Nephron (organoid): ENCODE data around the gene MYADML2.

Source experiments
- H3K27ac Mint-ChIP-seq, 3 experiments: 2 replicates each; pipeline ENCODE4 v1.8.0; 2020; ENCODE audit warnings: mixed read lengths in 3 of 3, mild to moderate bottlenecking in 2 of 3, moderate library complexity in 1 of 3
- H3K27me3 Mint-ChIP-seq: 2 replicates; pipeline ENCODE4 v1.8.0; 2021; ENCODE audit warnings: low read depth, mild to moderate bottlenecking, moderate library complexity, mixed read lengths
- H3K36me3 Mint-ChIP-seq: 2 replicates; pipeline ENCODE4 v1.8.0; 2020; ENCODE audit warnings: low read depth, mixed read lengths
- H3K4me1 Mint-ChIP-seq: 2 replicates; pipeline ENCODE4 v1.8.0; 2020; ENCODE audit warnings: mixed read lengths
- H3K4me3 Mint-ChIP-seq, 3 experiments: 2 replicates each; pipeline ENCODE4 v1.8.0; 2020; ENCODE audit warnings: mild to moderate bottlenecking in 3 of 3, mixed read lengths in 3 of 3, moderate library complexity in 2 of 3
- H3K9me3 Mint-ChIP-seq: 2 replicates; pipeline ENCODE4 v1.8.0; 2020; ENCODE audit warnings: mixed read lengths
- TF ChIP-seq, protein P1 (sequence below), 3 experiments: fragments of 200-600 bp; sonication (generic); IDR thresholded peaks; one replicate each; pipeline ENCODE4 v1.5.0; 2021; ENCODE audit warnings: antibody characterized with exemption in 3 of 3; ENCODE audit not compliant: unreplicated experiment in 3 of 3

Gene MYADML2

DNA sequence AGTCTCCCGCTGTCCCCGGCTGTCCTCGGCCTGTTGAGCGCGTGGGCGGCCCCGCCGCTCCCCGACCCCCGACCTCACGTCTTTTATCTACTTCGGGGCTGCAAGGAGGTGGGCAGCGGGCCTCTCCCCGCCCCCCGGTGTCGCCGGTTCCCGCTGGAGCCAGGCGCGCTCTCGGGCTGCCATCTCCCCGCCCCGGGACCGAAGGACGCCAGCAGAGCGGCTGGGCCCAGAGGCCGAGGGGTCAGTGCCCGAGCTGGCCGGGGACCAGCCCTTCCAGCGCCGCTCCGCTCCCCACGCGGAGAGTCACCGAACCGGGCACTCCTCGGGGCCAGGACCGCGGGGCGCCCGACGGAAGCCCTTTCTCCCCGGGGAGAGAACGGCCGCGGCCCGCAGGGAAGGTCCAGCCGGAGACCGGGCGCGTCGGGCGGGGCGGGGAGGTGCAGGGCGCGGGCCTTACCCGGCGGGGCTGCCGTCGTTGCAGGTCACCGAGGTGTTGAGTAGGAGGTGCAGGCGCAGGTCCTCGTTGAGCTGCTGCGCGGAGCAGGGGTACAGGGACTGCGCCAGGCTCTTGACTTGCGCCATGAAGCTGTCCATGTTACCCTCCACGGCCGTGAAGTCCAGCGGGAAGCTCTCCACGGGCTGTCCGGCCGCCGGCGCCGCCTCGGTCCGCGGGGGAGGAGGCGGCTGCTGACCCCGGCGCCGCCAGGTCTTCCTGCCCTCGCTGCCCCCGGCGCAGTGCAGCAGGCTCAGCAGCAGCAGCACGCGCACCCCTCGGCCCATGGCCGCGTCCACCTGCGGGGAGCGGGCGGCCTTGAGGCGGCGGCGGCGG, 13.3 kb upstream of the MYADML2 start:
- Mint-ChIP-seq H3K36me3 (no peaks in the 10 kb centered on the region), H3K27ac (no peak overlapping the region), H3K4me1 (peaks cover 19% of the 10 kb centered on the region), H3K27me3 (peaks cover 53% of the 10 kb centered on the region), H3K9me3 (no peaks in the 10 kb centered on the region), H3K4me3 (peak overlapping the region in 2 of 3 experiments; percentile 21 to 44)
- TF ChIP-seq, protein P1, sequence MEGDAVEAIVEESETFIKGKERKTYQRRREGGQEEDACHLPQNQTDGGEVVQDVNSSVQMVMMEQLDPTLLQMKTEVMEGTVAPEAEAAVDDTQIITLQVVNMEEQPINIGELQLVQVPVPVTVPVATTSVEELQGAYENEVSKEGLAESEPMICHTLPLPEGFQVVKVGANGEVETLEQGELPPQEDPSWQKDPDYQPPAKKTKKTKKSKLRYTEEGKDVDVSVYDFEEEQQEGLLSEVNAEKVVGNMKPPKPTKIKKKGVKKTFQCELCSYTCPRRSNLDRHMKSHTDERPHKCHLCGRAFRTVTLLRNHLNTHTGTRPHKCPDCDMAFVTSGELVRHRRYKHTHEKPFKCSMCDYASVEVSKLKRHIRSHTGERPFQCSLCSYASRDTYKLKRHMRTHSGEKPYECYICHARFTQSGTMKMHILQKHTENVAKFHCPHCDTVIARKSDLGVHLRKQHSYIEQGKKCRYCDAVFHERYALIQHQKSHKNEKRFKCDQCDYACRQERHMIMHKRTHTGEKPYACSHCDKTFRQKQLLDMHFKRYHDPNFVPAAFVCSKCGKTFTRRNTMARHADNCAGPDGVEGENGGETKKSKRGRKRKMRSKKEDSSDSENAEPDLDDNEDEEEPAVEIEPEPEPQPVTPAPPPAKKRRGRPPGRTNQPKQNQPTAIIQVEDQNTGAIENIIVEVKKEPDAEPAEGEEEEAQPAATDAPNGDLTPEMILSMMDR (IDR thresholded peaks at IDR 0.05; ENCODE audit: unreplicated experiment in 3 of 3) = no peak

DNA sequence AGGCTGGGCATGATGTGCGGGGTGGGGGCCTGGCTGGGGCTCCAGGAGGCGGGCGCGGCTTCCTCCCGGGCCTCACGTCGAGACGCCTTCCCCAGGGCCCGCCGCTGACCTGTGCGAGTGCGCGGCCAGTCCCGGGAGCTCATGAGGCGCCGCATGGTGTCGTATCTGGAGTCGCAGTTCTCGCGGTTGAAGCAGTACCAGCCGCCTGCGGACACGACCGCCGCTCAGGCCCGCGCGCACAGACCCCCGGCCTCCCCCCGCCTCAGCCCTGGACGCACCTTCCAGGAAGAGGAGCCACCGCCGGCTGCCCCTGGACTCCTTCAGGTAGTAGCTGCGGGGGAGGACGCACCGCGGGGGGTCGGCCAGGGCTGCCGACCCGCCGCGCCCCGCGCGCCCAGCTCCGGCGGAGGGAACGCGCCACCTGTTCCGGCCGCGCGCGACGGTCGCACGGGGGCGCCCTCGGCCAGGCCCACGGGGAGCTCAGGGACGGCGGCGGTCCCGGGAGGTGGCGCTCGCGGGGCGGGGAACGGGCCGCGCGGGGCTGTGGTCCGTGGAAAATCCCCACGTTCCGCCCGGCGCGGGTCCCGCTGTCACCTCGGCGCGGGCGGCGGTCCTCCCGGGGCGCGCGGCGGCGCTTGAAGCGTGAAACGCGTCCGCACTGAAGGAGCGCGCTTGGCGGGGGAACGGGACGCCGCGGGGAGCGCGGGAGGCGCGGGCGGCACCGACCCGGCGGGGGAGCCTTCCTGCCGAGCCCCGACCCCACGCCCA, 12.5 kb upstream of the MYADML2 start:
- no peak overlapping the region for H3K27ac Mint-ChIP-seq
- peaks cover 47% of the 10 kb centered on the region for H3K27me3 Mint-ChIP-seq
- TF ChIP-seq, protein P1 (IDR thresholded peaks at IDR 0.05; ENCODE audit: unreplicated experiment in 3 of 3) = peak; percentile 74 to 78 (median 76)
- H3K9me3 Mint-ChIP-seq = no peaks in the 10 kb centered on the region
- H3K36me3 Mint-ChIP-seq = no peaks in the 10 kb centered on the region
- H3K4me1 Mint-ChIP-seq = peaks cover 13% of the 10 kb centered on the region
- H3K4me3 Mint-ChIP-seq = peak overlapping the region in 2 of 3 experiments; percentile 74 to 79

DNA sequence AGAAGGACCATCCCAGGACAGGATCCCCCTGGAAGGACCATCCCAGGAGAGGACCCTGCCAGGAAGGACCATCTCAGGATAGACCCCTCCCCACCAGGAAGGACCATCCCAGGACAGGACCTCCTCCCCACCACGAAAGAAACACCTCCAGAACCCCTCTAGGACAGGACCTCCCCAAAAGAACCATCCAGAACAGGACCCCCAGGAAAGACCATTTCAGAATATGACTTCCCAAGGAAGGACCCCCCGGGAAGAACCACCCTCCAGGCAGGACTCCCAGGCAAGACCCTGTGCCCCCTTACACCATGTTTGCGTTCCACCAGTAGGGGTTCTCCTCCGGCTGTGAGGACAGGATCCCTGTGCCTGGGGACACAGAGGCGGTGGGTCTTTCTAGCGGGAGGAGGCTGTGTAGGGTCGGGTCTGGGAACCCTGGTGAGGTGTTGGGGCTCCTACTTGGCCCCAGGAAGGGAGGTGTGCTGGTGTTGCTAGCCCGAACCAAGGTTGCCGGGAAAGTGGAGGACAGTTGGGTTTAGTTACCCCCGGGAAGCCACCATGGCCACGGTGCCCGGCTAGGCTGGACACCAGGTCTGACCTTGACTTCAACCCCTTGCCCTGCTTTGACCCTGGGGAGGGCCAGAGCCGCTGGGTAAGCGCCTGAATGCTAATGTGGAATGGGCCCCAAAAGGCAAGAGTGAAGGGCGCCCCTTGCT, 11.8 kb upstream of the MYADML2 start:
- no peaks in the 10 kb centered on the region for H3K36me3 Mint-ChIP-seq
- no peaks in the 10 kb centered on the region for H3K9me3 Mint-ChIP-seq
- peaks cover 39% of the 10 kb centered on the region for H3K27me3 Mint-ChIP-seq
- TF ChIP-seq, protein P1 (IDR thresholded peaks at IDR 0.05; ENCODE audit: unreplicated experiment in 3 of 3) = no peak
- peak overlapping the region; percentile 74 to 79 (median 76) for H3K4me3 Mint-ChIP-seq
- peak overlapping the region in 1 of 3 experiments; percentile 39 for H3K27ac Mint-ChIP-seq
- peaks cover 6% of the 10 kb centered on the region for H3K4me1 Mint-ChIP-seq

DNA sequence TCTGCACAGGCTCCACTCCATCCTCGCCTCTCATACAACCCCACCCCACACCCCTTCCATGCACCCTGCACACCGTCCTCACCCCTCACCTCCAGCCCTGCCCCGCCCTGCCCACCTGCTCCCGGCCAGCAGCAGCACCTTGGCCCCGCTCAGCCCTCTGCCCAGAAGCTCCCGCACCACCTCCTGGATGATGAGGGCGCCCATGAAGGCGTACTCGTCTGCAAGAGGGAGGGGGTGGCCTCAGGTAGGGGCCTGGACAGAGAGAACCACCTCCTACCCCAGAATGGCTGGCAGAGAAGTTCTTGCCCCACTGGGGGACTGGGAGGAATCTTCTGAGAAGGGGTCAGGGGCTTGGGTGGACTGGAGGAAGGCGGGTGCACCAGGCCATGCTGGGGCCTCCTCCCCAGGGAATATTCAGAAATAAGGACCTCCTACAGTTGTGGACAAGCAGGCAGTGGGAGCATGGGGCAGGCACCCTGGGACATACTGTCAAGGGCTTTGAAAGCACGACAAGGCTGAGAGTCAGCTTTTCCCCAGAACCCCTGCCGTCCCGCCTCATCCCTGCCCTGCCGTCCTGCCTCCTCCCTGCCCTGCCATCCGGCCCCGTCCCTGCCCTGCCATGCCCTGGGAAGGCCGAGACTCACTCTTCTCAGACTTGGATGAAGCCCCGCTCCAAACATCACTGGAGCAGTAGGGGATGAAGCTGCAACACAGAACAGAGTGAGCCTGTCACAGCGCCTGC, 10.8 kb upstream of the MYADML2 start:
- peak overlapping the region; percentile 74 to 79 (median 76) for H3K4me3 Mint-ChIP-seq
- no peaks in the 10 kb centered on the region for H3K36me3 Mint-ChIP-seq
- H3K4me1 Mint-ChIP-seq = peaks cover 6% of the 10 kb centered on the region
- peaks cover 30% of the 10 kb centered on the region for H3K27me3 Mint-ChIP-seq
- H3K27ac Mint-ChIP-seq = no peak overlapping the region
- H3K9me3 Mint-ChIP-seq = no peaks in the 10 kb centered on the region
- TF ChIP-seq, protein P1 (IDR thresholded peaks at IDR 0.05; ENCODE audit: unreplicated experiment in 3 of 3) = no peak
